HG03457 (cell line): ENCODE results near the gene CRHR2.
"Not testable (repeated sequence)": the region's sequence is repeated elsewhere in the genome, so short reads cannot be mapped to it uniquely, and the experiment has no call there.

ENCODE experiments used
- ATAC-seq: cut with Tn5 transposase; IDR thresholded peaks from one replicate; pipeline ENCODE4 v1.9.1; 2021; ENCODE audit warnings: moderate number of reproducible peaks; ENCODE audit not compliant: unreplicated experiment

The CRHR2 gene

GRCh38 chr7:30682212-30683083 is at the start of gene CRHR2:
Gene CRHR2 (minus strand): TSS chr7:30682456. CDS start chr7:30682280, 176 bp downstream.
- ATAC-seq: no peak

DNA sequence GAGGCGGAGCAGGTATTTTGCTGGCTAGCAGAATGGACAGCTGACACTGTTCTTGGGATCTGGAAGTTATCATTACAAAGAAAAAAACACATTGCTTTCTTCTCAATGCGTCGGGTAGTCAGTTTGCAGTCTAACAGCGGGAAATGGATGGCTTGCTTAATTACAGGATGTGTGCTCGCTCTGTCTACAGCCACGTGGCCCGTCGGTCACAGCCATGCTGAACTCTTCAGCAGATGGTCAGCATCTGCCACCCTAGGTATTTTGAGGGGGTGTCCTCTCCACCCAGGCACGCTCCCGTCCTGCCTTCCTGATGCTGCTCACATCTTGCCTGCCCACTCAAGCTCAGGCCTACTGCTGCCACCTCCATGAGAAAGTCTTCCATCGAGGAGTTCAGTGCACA is 49.3 kb upstream of the CRHR2 start:
- ATAC-seq: no peak

DNA sequence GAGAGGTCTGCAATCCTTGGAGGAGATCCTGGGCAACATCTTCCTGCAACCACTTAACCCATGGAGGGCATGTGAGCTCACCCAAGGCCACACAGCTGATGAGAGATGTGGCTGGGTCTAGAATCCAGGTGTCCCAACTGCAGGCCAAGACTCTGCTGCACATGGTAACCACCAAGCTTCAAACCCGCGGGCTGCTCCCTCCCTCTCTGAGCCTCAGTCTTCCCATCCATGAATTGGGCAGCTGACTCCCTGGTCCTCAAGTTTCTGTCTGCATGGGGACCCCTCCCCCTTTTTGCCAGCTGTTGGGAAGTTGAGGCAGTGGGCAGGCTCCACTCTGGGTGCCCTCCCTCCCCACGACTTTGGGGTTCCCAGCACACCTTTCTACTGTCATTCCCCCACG is 48.7 kb upstream of the CRHR2 start:
- no peak for ATAC-seq

- ATAC-seq: no peak
Observed at GRCh38 chr7:30730097-30730496, 47.8 kb upstream of the CRHR2 start.

DNA sequence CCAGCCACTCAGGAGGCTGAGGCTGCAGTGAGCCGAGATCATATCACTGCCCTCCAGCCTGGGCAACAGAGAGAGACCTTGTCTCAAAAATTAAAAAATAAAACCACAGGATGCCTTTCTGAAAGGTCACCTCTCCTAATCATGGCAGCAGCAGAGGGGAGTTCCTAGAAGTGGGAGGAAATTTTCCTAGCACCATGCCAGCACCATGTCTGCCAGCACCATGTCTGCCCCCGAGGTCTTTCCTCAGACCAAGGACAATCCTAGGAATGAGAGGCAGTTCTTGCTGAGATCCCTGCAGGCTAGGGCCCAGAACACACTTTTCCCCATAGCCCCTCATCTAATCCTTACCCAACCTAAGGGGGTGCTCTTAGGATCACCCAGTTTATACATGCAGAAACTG is 47.4 kb upstream of the CRHR2 start:
- ATAC-seq: no peak

GRCh38 chr7:30728591-30729100 is 46.4 kb upstream of the CRHR2 start:
- no peak for ATAC-seq

DNA sequence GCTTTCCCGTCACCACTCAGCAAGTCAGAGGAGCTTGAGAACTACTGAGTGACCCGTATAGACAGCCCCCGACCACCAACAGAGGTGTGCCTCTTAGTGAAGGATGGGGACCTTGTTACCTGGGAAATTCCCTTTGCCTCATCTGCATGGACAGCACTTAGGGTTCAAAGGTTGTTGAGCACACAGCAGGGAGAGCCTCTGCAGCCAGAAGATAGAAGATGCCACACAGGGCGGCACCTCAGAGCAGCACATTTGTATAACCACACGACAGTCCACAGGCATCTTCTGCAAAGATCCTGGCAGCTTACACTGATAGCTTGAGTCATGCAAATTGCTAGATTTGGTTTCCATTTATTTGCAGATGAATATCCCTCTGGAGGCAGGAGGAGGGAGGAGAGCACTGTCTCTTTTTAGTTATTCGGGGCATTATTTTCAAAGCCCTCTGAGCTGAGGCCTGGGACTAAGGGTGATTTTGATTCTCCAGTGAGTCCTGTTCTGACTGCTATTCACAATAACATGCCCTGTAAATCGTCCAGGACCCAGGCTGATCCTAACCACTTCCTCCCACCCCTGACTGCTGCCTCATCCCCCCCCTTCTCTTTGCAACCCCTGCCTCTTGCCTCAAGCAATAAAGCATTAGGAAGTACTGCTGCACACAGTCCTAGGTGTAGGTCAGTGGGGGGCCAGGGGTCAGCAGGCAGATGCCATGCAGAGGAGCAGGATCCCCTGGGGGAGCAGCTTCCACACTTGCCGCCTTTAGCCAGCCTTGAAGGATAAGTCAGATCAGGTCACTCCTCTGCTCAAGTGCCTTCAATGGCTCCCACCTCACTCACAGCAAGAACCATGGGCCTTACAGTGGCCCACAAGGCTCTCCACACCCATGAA is 45.0 kb upstream of the CRHR2 start:
- no peak for ATAC-seq

DNA sequence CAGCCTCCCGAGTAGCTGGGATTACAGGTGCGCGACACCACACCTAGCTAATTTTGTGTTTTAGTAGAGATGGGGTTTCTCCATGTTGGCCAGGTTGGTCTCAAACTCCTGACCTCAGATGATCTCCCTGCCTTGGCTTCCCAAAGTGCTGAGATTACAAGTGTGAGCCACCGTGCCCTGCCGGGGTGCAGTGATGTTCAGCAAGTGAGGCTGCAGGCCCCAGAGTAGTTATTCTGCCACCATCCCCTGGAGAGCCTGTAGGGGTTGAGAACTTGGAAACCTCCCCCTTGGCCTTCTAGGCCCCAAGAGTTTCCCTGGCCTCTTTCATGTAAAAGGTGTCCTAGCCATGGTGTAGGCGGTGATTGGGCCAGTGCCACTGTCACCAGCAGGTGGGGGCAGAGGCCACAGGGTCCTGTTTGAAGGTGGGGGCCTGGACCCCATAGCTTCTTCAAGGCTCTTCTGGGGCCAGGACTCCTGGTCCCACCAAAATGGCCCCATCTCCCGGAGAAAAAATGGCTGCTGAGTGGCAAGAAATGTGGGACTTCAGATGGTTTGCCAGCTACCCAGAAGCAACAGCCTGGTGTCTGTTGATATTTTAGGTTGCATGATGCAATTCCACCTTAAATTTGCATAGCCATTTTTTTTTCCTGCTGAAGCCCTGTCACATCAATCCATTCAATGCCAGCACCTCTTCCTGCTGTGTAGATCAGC is 44.2 kb upstream of the CRHR2 start:
- no peak for ATAC-seq

DNA sequence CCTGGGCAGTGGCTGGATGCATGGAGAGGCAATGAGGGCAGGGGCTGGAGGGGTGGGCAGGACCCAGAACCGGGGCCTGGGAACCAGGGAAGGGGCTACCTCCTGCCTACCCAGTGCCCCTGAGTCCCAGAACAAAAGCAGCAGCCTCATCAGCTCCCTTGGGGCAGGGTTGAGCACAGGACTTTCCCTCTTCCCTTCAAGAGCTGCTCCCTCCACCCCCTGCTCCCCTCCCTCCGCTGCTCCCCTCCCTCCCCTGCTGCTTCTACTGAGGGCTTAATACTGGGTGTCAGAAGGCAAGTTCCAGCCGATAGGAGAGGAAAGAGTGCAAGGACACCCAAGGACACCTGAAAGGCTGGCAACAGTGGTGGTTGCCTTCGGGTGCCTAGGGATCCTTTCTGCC is 41.5 kb upstream of the CRHR2 start:
- no peak for ATAC-seq

DNA sequence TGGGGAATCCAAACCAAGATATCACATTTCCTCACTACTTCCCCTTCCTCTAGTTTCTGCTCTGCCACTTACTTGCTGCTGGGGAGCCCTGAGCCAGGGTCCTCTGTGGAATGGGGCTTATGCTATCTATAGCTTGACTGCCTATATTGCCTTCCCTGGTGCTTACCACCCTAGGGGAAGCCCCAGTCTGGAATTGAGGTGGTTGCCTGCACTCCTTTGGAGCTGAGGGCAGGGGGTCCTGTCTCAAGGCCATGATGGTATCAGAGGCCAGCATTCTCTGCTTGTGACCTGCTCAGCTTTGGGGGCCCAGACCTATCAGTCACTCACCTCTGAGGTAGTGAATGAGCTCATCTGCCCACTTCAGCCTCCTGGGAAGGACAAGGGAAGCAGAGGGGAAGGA is 40.4 kb upstream of the CRHR2 start:
- no peak for ATAC-seq

GRCh38 chr7:30722187-30722586 is 39.9 kb upstream of the CRHR2 start:
- no peak for ATAC-seq

DNA sequence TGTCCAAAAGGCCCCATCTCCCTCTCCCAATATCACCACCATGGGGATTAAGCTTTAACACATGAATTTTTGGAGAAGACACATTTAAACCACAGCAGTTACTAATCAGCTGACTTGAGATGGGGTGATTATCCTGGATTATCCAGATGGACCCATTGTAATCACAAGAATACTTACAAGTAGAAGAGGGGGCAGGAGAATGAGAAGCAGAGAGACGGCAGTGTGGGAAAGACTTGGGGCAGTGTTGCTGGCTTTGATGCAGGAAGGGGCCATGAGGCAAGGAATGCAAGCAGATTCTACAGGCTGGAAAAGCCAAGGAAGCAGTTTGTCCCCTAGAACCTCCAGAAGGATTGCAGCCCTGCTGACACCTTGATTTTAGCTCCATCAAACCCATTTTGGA is 39.0 kb upstream of the CRHR2 start:
- no peak for ATAC-seq

- ATAC-seq: not testable (repeated sequence)
Observed at GRCh38 chr7:30719434-30719833, 37.2 kb upstream of the CRHR2 start.

DNA sequence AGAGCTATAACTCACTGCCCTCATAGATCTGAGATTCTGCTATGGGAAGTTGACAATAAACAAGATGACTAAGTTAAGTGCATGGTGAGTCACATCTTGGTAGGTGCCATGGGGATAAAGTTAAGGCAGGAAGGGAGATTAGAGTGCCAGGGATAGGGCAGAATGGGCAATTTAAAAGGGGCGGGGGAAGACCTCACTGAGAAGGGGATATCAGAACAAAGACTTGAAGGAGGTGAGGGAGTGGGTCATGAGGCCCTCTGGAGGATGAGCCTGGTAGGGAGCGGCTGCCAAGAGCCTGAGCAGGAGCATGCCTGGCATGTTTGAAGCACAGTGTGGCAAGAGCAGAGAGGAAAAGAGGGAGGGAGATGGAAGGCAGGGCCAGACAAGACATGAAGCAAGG is 34.9 kb upstream of the CRHR2 start:
- no peak for ATAC-seq

DNA sequence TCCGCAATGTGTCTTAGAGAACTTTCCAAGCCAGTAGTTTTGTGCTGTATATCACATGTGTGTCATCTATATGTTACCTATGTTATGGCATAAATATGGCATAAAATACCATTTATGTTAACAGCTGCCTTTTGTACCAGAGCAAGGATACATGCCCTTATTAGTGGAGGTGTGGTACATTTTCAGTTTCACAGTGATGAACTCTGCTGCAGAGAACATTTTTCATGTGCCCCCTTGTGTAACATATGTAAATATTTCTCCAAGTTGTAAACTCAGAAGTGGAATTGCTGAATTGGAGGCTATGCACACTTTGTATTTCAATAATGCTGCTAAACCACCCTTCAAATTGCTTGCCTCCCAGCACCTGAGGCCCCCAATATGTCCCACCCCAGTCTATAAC is 31.9 kb upstream of the CRHR2 start:
- ATAC-seq: no peak

DNA sequence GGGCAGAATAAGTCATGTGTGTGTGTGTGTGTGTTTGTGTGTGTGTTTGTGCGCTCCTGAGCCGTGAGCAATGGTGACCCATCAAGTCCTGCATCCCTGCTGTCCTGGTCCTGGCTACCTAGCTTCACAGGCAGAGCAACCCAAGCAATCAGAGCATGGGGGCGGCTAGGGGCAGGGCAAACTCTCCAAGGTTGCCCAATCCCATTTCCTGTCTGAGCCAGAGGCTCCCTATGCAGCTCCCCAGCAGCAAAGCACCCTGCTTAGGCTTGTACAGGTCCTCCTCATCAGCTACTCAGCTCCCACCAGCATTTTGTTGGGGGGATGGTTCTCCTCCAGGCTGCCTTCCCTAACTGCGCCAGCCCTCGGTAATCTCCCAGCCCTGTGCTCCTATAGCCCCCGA is 31.1 kb upstream of the CRHR2 start:
- ATAC-seq: no peak

DNA sequence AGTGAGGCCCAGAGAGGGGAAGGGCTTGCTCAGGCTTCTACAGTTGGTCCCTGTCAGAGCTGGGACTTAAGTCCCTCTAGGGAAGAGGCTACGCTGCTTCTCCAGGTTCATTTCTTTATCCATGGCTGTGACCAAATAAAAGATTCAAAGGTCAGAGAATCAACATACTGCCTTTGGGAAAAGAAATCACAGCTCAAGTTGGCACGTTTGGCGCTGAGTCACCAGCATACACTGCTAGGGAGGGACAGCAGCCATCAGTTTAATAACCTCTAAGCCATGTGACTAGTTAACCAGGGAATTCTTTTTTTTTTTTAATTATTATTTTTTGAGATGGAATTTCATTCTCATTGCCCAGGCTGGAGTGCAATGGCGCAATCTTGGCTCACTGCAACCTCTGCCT is 28.4 kb upstream of the CRHR2 start:
- no peak for ATAC-seq

GRCh38 chr7:30709549-30709948 is 27.3 kb upstream of the CRHR2 start:
- ATAC-seq: no peak

DNA sequence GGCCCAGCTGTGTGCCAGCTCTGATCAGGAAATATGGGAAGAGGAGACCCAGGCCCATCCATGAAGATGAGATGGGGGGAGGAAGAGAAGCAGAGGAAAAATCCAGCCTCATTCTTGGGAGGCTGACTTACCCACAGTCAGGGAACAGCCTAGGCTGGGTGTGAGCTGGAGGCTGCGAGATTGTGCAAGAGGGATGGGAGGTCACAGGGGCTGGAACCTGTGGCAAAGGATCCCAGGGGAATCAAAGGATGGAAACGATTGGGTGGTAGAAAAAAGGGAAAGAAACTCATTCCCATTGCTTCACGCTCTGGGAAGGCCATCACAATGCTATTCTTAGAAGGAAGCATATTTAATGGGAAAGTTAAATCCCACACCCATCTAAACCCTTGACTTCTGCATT is 26.7 kb upstream of the CRHR2 start:
- no peak for ATAC-seq

GRCh38 chr7:30708412-30708811 is 26.2 kb upstream of the CRHR2 start:
- ATAC-seq: no peak
